Sigmoid colon (tissue), 4 donors: Measurements from ENCODE around the gene ACTL8.

Experiments used
- POLR2AphosphoS5 ChIP-seq, 4 donors: sonication (generic); formaldehyde crosslinking; IDR thresholded peaks; one replicate each; pipeline ENCODE4 v1.6.1; 2017; ENCODE audit warnings: antibody characterized with exemption in 4 of 4
- TF ChIP-seq, protein P1 (sequence below), 4 experiments: fragments of 450-650 bp in 3 of 4; fragments of 200-600 bp in 1 of 4; IDR thresholded peaks; one replicate each; pipeline ENCODE4 v1.5.1; 2016 to 2019; ENCODE audit warnings: antibody characterized with exemption in 4 of 4, mild to moderate bottlenecking in 3 of 4, moderate library complexity in 2 of 4

GRCh38 chr1:17789926-17790325, 34.8 kb downstream of the ACTL8 start:
- TF ChIP-seq, protein P1, sequence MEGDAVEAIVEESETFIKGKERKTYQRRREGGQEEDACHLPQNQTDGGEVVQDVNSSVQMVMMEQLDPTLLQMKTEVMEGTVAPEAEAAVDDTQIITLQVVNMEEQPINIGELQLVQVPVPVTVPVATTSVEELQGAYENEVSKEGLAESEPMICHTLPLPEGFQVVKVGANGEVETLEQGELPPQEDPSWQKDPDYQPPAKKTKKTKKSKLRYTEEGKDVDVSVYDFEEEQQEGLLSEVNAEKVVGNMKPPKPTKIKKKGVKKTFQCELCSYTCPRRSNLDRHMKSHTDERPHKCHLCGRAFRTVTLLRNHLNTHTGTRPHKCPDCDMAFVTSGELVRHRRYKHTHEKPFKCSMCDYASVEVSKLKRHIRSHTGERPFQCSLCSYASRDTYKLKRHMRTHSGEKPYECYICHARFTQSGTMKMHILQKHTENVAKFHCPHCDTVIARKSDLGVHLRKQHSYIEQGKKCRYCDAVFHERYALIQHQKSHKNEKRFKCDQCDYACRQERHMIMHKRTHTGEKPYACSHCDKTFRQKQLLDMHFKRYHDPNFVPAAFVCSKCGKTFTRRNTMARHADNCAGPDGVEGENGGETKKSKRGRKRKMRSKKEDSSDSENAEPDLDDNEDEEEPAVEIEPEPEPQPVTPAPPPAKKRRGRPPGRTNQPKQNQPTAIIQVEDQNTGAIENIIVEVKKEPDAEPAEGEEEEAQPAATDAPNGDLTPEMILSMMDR (IDR thresholded peaks at IDR 0.05) = no peak
- no peak for TF ChIP-seq POLR2AphosphoS5 (IDR thresholded peaks at IDR 0.05)
